NCI-H82 (cell line): ENCODE results near the gene IQCF2.
"Not testable (repeated sequence)": the region's sequence is repeated elsewhere in the genome, so short reads cannot be mapped to it uniquely, and the experiment has no call there.

Experiments
- DNase-seq: peaks from one replicate; lab custom pipeline; 2025; lab: John Stamatoyannopoulos, UW

Gene IQCF2

DNA sequence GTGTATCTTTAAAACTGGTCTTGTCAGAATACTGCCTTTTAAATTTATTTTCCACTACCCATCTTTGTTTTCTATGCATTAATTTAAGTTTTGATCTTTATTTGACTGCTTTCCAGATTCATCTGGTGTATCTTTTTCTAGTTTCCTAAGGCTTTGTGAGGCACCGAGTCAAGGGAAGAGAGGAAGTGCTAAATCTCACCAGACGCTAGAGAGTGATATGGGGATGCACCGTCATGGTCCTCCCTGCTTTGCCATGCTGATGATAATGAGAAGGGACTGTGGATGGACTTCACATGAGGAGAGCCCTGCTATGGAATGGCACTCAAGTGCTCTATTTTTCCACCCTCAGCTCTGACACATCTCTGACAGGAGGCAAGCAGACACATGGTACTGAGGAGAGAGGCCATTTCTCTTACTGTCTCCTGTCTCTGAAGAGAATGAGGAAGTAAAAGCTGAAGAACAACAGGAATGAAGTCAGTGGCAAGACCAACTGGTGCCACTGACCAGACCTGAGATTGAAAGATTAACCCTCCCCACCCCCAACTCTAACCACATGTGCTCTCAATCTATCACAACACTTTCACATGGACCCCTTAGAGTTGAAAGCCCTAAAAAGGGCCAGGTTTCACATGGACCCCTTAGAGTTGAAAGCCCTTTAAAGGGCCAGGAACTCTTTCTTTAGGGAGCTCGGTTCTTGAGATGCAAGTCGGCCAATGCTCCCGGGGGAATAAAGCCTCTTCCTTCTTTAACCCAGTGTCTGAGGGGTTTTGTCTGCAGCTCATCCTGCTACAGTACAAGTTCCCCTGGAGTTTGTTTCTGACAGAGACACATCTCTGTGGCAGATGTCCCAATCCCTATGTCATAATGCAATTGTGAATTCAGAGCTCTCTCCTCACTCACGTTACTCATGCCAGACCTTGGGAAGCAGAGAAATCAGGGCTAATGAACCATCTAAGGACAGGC, at the start of gene IQCF2:
Gene IQCF2, plus strand, starts transcription at position 913 of the 963 bp plus-strand sequence. CDS start 52 bp downstream, outside the sequence.
- peak; percentile 12 for DNase-seq

- DNase-seq = no peak
Measured at GRCh38 chr3:51813539-51813938, 47.9 kb upstream of the IQCF2 start.

- no peak for DNase-seq
Measured at GRCh38 chr3:51814034-51814433, 47.4 kb upstream of the IQCF2 start.

DNA sequence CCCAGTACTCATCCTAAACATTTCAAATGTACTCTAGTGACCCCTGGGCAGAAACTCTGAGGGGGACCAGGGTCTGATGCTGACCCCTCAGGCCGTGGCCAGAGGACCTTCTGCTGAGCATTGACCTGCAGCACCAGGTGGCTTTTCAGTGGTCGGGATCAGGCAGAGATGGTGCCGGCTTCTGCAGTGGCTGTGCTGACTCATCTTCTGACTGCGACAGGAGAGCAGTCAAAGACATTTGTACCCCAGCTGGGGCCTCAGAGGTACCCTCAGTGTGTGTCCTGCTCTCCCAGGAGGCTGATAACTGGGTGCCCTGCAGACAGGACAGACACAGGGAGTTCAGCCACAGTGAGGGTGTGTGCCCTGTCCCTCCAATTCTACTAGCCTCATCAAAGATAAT, 45.8 kb upstream of the IQCF2 start:
- no peak for DNase-seq

- no peak for DNase-seq
Measured at GRCh38 chr3:51816723-51817122, 44.7 kb upstream of the IQCF2 start.

DNA sequence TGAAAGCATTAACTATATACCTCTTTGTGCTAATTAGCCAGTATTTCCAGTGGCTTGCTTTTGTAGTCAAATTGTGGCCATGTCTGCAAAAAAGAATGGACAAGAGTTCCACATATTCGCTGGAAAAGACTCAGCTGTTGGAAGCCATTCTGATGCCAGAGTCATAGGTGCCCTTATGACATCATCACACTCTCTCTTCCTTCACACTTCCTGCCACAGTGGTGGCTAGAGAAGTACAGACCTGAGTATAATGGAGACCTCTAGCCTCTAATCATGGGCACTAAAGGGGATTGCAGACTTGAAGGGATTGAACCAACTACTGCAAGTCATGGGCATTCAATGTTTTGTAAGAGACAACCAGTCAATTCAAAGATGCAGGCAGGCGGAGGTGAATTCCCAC, 44.0 kb upstream of the IQCF2 start:
- no peak for DNase-seq

DNA sequence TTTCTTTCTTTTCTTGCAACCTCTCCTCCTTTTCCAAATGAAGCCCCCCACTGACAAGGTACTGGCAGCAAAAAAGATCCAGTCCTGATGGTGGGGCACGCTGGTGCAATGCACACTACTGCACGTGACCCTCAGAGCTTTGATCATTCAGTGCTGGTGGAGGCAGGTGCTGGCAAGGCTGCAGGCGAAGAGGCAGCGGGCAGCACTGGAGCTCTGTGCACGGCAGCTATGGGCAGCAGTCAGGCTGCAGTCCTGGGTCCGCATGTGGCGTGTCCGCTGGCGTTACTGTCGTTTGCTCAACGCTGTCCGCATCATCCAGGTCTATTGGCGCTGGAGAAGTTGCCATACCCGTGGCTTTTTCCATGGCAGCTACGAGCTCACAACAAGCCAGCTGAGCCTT, 42.3 kb upstream of the IQCF2 start:
- no peak for DNase-seq

DNA sequence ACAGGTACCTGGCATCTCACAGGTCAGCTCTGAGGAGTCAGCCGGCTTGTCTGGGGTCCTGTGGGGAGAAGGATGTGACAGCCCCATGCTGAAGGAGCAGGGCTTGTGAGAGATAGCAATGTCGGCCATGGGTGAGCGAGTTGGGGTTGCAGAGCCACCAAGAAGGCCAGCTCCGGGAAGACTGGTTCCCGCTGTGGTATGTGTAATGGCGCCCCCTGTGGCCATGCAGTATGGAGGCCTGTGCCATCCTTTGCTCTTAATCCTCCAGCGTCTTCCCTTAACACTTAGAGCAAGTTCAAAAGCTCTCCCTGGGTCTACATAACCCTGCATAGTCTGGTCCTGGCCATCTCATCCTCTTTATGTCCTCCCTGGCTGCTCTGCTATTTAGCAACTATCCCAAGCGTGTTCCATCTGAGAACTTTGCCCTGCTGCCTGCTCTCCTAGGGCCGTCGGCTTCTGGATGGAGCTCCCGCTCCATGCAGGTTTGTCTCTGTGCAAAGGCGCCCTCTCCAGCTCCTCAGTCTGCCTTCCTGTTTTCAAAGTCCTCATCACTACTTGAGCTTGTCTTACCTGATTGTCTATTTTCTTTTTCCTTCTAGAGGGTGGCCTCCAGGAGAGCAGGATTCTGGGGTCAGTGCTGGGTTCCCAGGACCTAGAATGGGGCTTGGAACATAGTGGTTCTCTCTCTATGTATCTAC, 41.6 kb upstream of the IQCF2 start:
- peak; percentile 54 for DNase-seq

DNA sequence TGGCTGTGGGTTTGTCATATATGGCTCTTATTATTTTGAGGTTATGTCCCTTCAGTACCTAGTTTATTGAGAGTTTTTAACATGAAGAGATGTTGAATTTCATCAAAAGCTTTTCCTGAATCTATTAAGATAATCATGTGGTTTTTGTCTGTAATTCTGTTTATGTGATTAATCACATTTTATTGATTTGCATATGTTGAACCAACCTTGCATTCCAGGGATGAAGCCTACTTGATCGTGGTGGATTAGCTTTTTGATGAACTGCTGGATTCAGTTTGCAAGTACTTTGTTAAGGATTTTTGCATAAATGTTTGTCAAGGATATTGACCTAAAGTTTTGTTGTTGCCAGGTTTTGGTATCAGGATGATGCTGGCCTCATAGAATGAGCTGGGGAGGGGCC, 33.1 kb upstream of the IQCF2 start:
- no peak for DNase-seq

- DNase-seq = no peak
Measured at GRCh38 chr3:51830345-51830744, 31.1 kb upstream of the IQCF2 start.

DNA sequence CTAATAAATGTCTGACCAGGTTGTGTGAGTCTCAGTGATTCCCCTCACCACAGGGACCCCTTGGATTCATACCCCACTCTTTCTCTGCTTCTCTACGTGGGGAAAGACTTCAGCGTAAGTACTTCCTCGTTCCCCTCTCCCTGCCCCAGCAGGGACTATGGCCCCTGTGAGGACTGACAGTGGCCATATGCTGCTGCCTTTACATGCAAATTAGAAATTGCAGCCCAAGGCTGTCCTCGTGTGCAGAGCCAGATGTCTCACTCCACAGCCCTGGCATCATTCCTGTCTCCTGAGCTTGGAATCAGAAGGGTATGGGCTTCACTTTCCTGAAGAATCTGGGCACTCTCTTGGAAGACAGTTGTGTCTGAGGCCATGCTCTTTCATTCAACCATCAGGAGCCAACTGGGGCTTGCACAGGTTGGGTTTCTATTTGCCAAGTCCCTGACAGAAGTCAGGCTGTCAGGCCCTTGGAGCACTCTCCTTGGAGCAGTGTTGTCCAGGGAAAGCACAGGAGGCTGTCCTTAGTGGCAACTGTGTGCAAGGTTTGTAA, 30.5 kb upstream of the IQCF2 start:
- peak; percentile 10 for DNase-seq

DNA sequence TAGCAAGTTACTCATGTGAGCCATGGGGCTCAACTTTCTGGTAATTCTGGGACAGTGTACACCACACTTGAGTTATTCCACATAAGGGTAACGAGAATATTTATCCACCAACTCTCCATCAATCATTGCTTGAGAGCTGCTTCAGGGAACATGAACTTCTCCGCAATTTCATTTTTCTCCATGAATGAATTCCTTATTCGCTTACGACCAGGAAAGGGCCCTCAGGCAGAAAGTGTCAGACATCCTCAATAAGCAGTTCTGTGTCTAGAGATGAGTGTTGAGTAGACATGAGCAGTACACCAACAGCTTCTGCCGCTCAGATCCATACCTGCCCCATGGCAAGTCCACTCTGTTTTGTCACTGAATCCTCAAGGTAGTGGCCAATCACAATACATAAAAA, 24.8 kb upstream of the IQCF2 start:
- DNase-seq = no peak

DNA sequence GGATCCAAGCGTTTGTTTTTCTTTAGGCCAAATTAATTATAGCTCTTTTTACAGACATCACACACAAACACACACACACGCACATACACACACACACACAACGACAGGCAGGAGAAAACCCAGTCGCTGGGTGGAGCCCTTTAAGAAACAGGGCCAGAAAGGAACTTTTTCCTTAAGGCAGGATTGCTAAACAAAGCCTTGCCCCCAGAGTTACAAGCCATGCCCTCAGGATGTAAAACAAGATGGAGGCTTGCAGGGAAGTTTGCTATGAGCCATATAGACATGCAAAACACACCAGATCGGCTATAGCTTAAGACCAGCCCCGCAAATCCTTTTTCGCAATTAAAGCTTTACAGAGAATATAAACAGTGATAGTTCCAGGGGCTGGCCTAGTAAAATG, 16.3 kb upstream of the IQCF2 start:
- DNase-seq = no peak

DNA sequence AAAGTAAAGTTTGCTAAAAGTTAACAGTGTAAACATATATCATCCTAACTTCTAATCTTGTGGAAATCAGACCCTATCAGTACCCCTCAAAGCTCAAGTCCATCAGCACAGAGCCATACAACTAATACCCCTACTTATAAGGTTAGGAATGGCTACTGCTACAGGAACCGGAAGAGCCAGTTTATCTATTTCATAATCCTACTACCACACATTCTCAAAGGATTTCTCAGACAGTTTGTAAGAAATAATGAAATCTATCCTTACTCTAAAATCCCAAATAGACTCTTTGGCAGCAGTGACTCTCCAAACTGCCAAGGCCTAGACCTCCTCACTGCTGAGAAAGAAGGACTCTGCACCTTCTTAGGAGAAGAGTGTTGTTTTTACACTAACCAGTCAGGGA, 6.0 kb upstream of the IQCF2 start:
- DNase-seq = not testable (repeated sequence)

- no peak for DNase-seq
Measured at GRCh38 chr3:51862886-51863285, 1.5 kb downstream of the IQCF2 start.

- not testable (repeated sequence) for DNase-seq
Measured at GRCh38 chr3:51868896-51869295, 7.5 kb downstream of the IQCF2 start.

GRCh38 chr3:51869304-51869703, 7.9 kb downstream of the IQCF2 start:
- DNase-seq = no peak

GRCh38 chr3:51873253-51873766, 11.9 kb downstream of the IQCF2 start:
- no peak for DNase-seq

GRCh38 chr3:51873876-51874275, 12.5 kb downstream of the IQCF2 start:
- no peak for DNase-seq

DNA sequence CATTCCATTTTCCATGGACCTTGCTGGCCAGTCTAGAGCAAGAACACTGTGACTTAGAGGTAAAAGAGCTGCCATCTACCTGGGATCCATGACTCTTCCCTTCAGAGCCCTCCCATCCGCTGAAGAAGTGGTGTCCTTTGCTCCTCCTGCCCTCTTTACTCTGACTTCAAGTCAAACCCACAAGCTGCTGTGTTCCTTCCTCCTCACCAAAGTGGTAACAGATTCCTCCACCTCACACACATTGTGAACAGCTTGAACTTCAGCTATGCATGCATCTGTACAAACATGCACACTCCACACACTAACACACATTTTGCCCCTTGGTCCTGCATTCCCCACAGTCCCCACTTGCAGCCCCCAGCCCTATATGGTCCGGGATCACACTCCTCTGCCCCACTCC, 13.0 kb downstream of the IQCF2 start:
- no peak for DNase-seq

DNA sequence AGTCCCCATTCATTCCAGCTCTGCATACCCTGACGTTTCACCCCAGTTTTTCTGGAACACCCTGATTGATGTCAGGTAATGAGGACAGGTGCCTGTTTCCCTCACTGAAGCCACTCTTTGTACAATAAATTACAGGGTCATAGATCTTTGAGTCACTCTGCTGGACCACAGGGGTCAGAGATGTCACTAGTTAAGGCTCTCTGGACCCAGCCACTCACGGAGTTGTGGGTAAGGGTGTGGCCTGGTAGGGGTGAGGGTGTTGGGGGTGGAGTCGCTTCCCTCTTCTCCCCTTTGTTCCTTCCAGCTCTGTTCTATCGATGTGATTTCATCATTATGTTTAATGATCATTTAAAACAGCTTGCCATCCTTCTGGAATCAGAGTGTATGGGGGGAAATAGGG, 13.5 kb downstream of the IQCF2 start:
- no peak for DNase-seq

GRCh38 chr3:51875501-51875900, 14.1 kb downstream of the IQCF2 start, which contains the start of gene IQCF5:
Gene IQCF5 (minus strand): TSS chr3:51875601. CDS start chr3:51875531, 70 bp downstream.
- DNase-seq = no peak

GRCh38 chr3:51876186-51876585, 14.8 kb downstream of the IQCF2 start:
- DNase-seq = no peak
